ENCODE results near the gene SPOCK1.

SPOCK1 gene

GRCh38 chr5:137152616-137153015, 346.5 kb downstream of the SPOCK1 start:
- no peaks in the 10 kb centered on the region for H3K27me3 ChIP-seq
- H3K36me3 ChIP-seq: no peaks in the 10 kb centered on the region
- no peak overlapping the region for H3K27ac ChIP-seq
- no peaks in the 10 kb centered on the region for H3K9me3 ChIP-seq
- no peak overlapping the region for H3K4me3 ChIP-seq (ENCODE audit: low read depth in 1 of 2, low read length in 1 of 2)
- H3K4me1 ChIP-seq (ENCODE audit: control insufficient read depth in 1 of 2, insufficient read depth in 1 of 2, low read depth in 1 of 2, low read length in 1 of 2): no peaks in the 10 kb centered on the region
- TF ChIP-seq CTCF (IDR thresholded peaks at IDR 0.05): no peak

GRCh38 chr5:137148655-137149054, 350.5 kb downstream of the SPOCK1 start:
- no peaks in the 10 kb centered on the region for H3K36me3 ChIP-seq
- H3K27me3 ChIP-seq: no peaks in the 10 kb centered on the region
- H3K9me3 ChIP-seq: no peaks in the 10 kb centered on the region
- no peak overlapping the region for H3K4me3 ChIP-seq (ENCODE audit: low read depth in 1 of 2, low read length in 1 of 2)
- no peak for TF ChIP-seq CTCF (IDR thresholded peaks at IDR 0.05)
- no peak overlapping the region for H3K27ac ChIP-seq
- H3K4me1 ChIP-seq (ENCODE audit: control insufficient read depth in 1 of 2, insufficient read depth in 1 of 2, low read depth in 1 of 2, low read length in 1 of 2): no peaks in the 10 kb centered on the region

GRCh38 chr5:137148159-137148558, 351.0 kb downstream of the SPOCK1 start:
- Histone ChIP-seq H3K4me1 (ENCODE audit: control insufficient read depth in 1 of 2, insufficient read depth in 1 of 2, low read depth in 1 of 2, low read length in 1 of 2) (no peaks in the 10 kb centered on the region), H3K27me3 (no peaks in the 10 kb centered on the region), H3K9me3 (no peaks in the 10 kb centered on the region), H3K4me3 (ENCODE audit: low read depth in 1 of 2, low read length in 1 of 2) (no peak overlapping the region), H3K36me3 (no peaks in the 10 kb centered on the region), H3K27ac (no peak overlapping the region)
- TF ChIP-seq CTCF (IDR thresholded peaks at IDR 0.05): no peak

GRCh38 chr5:137147346-137147745, 351.8 kb downstream of the SPOCK1 start:
- H3K27ac ChIP-seq: no peak overlapping the region
- H3K9me3 ChIP-seq: no peaks in the 10 kb centered on the region
- H3K4me1 ChIP-seq (ENCODE audit: control insufficient read depth in 1 of 2, insufficient read depth in 1 of 2, low read depth in 1 of 2, low read length in 1 of 2): no peaks in the 10 kb centered on the region
- TF ChIP-seq CTCF (IDR thresholded peaks at IDR 0.05): no peak
- H3K36me3 ChIP-seq: no peaks in the 10 kb centered on the region
- no peak overlapping the region for H3K4me3 ChIP-seq (ENCODE audit: low read depth in 1 of 2, low read length in 1 of 2)
- H3K27me3 ChIP-seq: no peaks in the 10 kb centered on the region

GRCh38 chr5:137146402-137146890, 352.7 kb downstream of the SPOCK1 start:
- H3K9me3 ChIP-seq: no peaks in the 10 kb centered on the region
- H3K27ac ChIP-seq: no peak overlapping the region
- no peak for TF ChIP-seq CTCF (IDR thresholded peaks at IDR 0.05)
- H3K4me1 ChIP-seq (ENCODE audit: control insufficient read depth in 1 of 2, insufficient read depth in 1 of 2, low read depth in 1 of 2, low read length in 1 of 2): no peaks in the 10 kb centered on the region
- H3K27me3 ChIP-seq: no peaks in the 10 kb centered on the region
- no peaks in the 10 kb centered on the region for H3K36me3 ChIP-seq
- H3K4me3 ChIP-seq (ENCODE audit: low read depth in 1 of 2, low read length in 1 of 2): no peak overlapping the region

- Histone ChIP-seq H3K4me3 (ENCODE audit: low read depth in 1 of 2, low read length in 1 of 2) (no peak overlapping the region), H3K27ac (no peak overlapping the region), H3K4me1 (ENCODE audit: control insufficient read depth in 1 of 2, insufficient read depth in 1 of 2, low read depth in 1 of 2, low read length in 1 of 2) (no peaks in the 10 kb centered on the region)
These were observed 353.4 kb downstream of the SPOCK1 start for GRCh38 chr5:137145721-137146120.

More at GRCh38 chr5:137145721-137146120, 353.4 kb downstream of the SPOCK1 start:
- H3K9me3 ChIP-seq: no peaks in the 10 kb centered on the region
- H3K27me3 ChIP-seq: no peaks in the 10 kb centered on the region
- no peaks in the 10 kb centered on the region for H3K36me3 ChIP-seq
- TF ChIP-seq CTCF (IDR thresholded peaks at IDR 0.05): no peak
